ENCODE measurements around the gene LPIN3. TPM values are rescaled to one million over a fixed set of nuclear protein-coding genes. Genes with fewer than 3 reads are reported as not detected.

The LPIN3 gene
- total and polyA plus RNA-seq, 2 experiments from 2014 or later, result 6.1 to 9.7 TPM

GRCh38 chr20:41349266-41349665, 8.6 kb downstream of the LPIN3 start:
- DNase-seq (ENCODE audit: low spot score), result no peak
- H3F3A ChIP-seq (replicated peaks; ENCODE audit: low read depth), result no peaks in the 10 kb centered on the region
- Mint-ChIP-seq H3K36me3 (ENCODE audit: low read depth) (no peaks in the 10 kb centered on the region; the same call in 2 of the 3 replicates), H3K4me3 (no peak overlapping the region), H3K27ac (no peak overlapping the region), H3K4me1 (peaks cover 4% of the 10 kb centered on the region; the same call in 2 of the 3 replicates), H3K9me3 (no peaks in the 10 kb centered on the region; the same call in 2 of the 3 replicates), H3K27me3 (ENCODE audit: insufficient read depth, low read depth, poor library complexity) (peaks cover under 1% of the 10 kb centered on the region)
- H3K36me3 ChIP-seq (ENCODE audit: insufficient read depth), result no peaks in the 10 kb centered on the region
- H3K27ac ChIP-seq (ENCODE audit: low read depth), result no peak overlapping the region
- no peaks in the 10 kb centered on the region for H3K79me2 ChIP-seq (replicated peaks; ENCODE audit: insufficient read depth)
- no peak overlapping the region for H2AFZ ChIP-seq
- no peak overlapping the region for H3K4me2 ChIP-seq
- no peaks in the 10 kb centered on the region for H3K27me3 ChIP-seq (ENCODE audit: insufficient read depth)
- no peak overlapping the region for H3K4me3 ChIP-seq
- H3K9me2 ChIP-seq (ENCODE audit: insufficient read depth), result no peaks in the 10 kb centered on the region
- H3K4me1 ChIP-seq (ENCODE audit: insufficient read depth), result no peaks in the 10 kb centered on the region
- no peaks in the 10 kb centered on the region; the same call in 1 of the 2 replicates for H4K20me1 ChIP-seq (replicated peaks; ENCODE audit: insufficient read depth)
- TF ChIP-seq, protein P1, sequence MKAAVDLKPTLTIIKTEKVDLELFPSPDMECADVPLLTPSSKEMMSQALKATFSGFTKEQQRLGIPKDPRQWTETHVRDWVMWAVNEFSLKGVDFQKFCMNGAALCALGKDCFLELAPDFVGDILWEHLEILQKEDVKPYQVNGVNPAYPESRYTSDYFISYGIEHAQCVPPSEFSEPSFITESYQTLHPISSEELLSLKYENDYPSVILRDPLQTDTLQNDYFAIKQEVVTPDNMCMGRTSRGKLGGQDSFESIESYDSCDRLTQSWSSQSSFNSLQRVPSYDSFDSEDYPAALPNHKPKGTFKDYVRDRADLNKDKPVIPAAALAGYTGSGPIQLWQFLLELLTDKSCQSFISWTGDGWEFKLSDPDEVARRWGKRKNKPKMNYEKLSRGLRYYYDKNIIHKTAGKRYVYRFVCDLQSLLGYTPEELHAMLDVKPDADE (IDR thresholded peaks at IDR 0.05), result no peak
- TF ChIP-seq ZNF331 (CRISPR knock-in tag; IDR thresholded peaks at IDR 0.05; ENCODE audit: low read depth) (no peak), ZNF114 (CRISPR knock-in tag; IDR thresholded peaks at IDR 0.05) (no peak), JUNB (IDR thresholded peaks at IDR 0.05; ENCODE audit: unreplicated experiment) (no peak)
- ATAC-seq, result no peak

GRCh38 chr20:41349943-41350342, 9.3 kb downstream of the LPIN3 start:
- H3F3A ChIP-seq (replicated peaks; ENCODE audit: low read depth), result no peaks in the 10 kb centered on the region

DNA sequence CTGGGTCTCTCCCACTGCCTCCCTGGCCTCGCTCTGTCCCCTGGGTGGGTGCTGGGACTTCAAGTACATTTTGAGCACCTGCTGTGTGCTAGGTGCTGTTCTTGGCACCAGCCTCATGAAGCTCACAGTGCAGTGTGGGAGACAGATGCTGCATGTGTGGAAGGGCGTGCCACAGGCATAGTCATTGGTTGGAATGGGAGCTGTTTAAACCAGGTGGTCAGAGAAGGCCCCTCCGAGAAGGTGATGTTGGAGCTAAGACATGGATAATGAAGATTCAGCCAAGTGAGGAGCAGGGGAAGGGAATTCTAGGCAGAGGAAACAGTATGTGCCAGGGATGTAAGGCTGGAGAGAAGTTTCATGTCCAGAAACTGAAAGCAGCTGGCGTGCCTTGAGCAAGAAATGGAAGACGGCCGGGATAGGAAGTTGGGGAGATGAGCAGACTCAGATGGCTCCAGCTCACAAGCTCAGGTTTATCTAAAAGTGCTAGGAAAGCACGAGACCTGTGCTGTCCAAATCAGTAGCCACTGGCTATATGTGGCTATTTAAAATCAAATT, 9.9 kb downstream of the LPIN3 start:
- Histone ChIP-seq H4K20me1 (replicated peaks; ENCODE audit: insufficient read depth) (no peaks in the 10 kb centered on the region; the same call in 1 of the 2 replicates), H3K4me3 (no peak overlapping the region), H3K27ac (ENCODE audit: low read depth) (no peak overlapping the region), H3K4me2 (no peak overlapping the region), H3K79me2 (replicated peaks; ENCODE audit: insufficient read depth) (no peaks in the 10 kb centered on the region), H3F3A (replicated peaks; ENCODE audit: low read depth) (no peaks in the 10 kb centered on the region), H3K36me3 (ENCODE audit: insufficient read depth) (no peaks in the 10 kb centered on the region), H3K27me3 (ENCODE audit: insufficient read depth) (no peaks in the 10 kb centered on the region), H3K4me1 (ENCODE audit: insufficient read depth) (no peaks in the 10 kb centered on the region), H3K9me2 (ENCODE audit: insufficient read depth) (no peaks in the 10 kb centered on the region), H2AFZ (no peak overlapping the region)
- Mint-ChIP-seq H3K27me3 (ENCODE audit: insufficient read depth, low read depth, poor library complexity) (peaks cover 4% of the 10 kb centered on the region), H3K36me3 (ENCODE audit: low read depth) (no peaks in the 10 kb centered on the region; the same call in 2 of the 3 replicates), H3K4me3 (no peak overlapping the region), H3K9me3 (no peaks in the 10 kb centered on the region; the same call in 2 of the 3 replicates), H3K27ac (no peak overlapping the region), H3K4me1 (peaks cover 4% of the 10 kb centered on the region; the same call in 2 of the 3 replicates)
- DNase-seq (ENCODE audit: low spot score) (no peak), ATAC-seq (no peak)
- no peak for TF ChIP-seq POLR2AphosphoS5 (IDR thresholded peaks at IDR 0.05; ENCODE audit: low read depth)
- no peak for TF ChIP-seq NANOG (IDR thresholded peaks at IDR 0.05; ENCODE audit: borderline replicate concordance)
- no peak for TF ChIP-seq JUNB (IDR thresholded peaks at IDR 0.05; ENCODE audit: unreplicated experiment)
- no peak for TF ChIP-seq EZH2phosphoT487 (IDR thresholded peaks at IDR 0.05; ENCODE audit: unreplicated experiment)
- TF ChIP-seq, protein P1 (IDR thresholded peaks at IDR 0.05), result no peak
- no peak for TF ChIP-seq EZH2 (IDR thresholded peaks at IDR 0.05; ENCODE audit: low read depth, unreplicated experiment)
- TF ChIP-seq, protein P2, sequence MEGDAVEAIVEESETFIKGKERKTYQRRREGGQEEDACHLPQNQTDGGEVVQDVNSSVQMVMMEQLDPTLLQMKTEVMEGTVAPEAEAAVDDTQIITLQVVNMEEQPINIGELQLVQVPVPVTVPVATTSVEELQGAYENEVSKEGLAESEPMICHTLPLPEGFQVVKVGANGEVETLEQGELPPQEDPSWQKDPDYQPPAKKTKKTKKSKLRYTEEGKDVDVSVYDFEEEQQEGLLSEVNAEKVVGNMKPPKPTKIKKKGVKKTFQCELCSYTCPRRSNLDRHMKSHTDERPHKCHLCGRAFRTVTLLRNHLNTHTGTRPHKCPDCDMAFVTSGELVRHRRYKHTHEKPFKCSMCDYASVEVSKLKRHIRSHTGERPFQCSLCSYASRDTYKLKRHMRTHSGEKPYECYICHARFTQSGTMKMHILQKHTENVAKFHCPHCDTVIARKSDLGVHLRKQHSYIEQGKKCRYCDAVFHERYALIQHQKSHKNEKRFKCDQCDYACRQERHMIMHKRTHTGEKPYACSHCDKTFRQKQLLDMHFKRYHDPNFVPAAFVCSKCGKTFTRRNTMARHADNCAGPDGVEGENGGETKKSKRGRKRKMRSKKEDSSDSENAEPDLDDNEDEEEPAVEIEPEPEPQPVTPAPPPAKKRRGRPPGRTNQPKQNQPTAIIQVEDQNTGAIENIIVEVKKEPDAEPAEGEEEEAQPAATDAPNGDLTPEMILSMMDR (conservative IDR thresholded peaks at IDR 0.05; ENCODE audit: low read depth in 2 of 2), result no peak

More at GRCh38 chr20:41349943-41350342, 9.3 kb downstream of the LPIN3 start:
- peaks cover 4% of the 10 kb centered on the region; the same call in 2 of the 3 replicates for H3K4me1 Mint-ChIP-seq
- H3K9me3 Mint-ChIP-seq, result no peaks in the 10 kb centered on the region; the same call in 2 of the 3 replicates
- Histone ChIP-seq H4K20me1 (replicated peaks; ENCODE audit: insufficient read depth) (no peaks in the 10 kb centered on the region; the same call in 1 of the 2 replicates), H3K4me2 (no peak overlapping the region), H2AFZ (no peak overlapping the region), H3K79me2 (replicated peaks; ENCODE audit: insufficient read depth) (no peaks in the 10 kb centered on the region), H3K9me2 (ENCODE audit: insufficient read depth) (no peaks in the 10 kb centered on the region), H3K27ac (ENCODE audit: low read depth) (no peak overlapping the region), H3K4me3 (no peak overlapping the region), H3K36me3 (ENCODE audit: insufficient read depth) (no peaks in the 10 kb centered on the region), H3K27me3 (ENCODE audit: insufficient read depth) (no peaks in the 10 kb centered on the region), H3K4me1 (ENCODE audit: insufficient read depth) (no peaks in the 10 kb centered on the region)
- no peak overlapping the region for H3K27ac Mint-ChIP-seq
- H3K4me3 Mint-ChIP-seq, result no peak overlapping the region
- no peak for DNase-seq (ENCODE audit: low spot score)
- peaks cover 4% of the 10 kb centered on the region for H3K27me3 Mint-ChIP-seq (ENCODE audit: insufficient read depth, low read depth, poor library complexity)
- TF ChIP-seq, protein P1 (IDR thresholded peaks at IDR 0.05), result no peak
- TF ChIP-seq ZNF114 (CRISPR knock-in tag; IDR thresholded peaks at IDR 0.05) (no peak), NANOG (IDR thresholded peaks at IDR 0.05; ENCODE audit: borderline replicate concordance) (no peak), STAT1 (IDR thresholded peaks at IDR 0.05; ENCODE audit: unreplicated experiment) (no peak), EZH2 (IDR thresholded peaks at IDR 0.05; ENCODE audit: low read depth, unreplicated experiment) (no peak)
- H3K36me3 Mint-ChIP-seq (ENCODE audit: low read depth), result no peaks in the 10 kb centered on the region; the same call in 2 of the 3 replicates
- no peak for ATAC-seq
